ENCODE results near the gene TMF1. TPM values are rescaled to one million over a fixed set of nuclear protein-coding genes. Genes with fewer than 3 reads are reported as not detected.
A peak's percentile ranks its signal among the peaks of the same experiment; 100 is the strongest.

The TMF1 gene
- polyA plus RNA-seq, 4 donors: 36.2 to 45.0 (median 42.1) TPM

DNA sequence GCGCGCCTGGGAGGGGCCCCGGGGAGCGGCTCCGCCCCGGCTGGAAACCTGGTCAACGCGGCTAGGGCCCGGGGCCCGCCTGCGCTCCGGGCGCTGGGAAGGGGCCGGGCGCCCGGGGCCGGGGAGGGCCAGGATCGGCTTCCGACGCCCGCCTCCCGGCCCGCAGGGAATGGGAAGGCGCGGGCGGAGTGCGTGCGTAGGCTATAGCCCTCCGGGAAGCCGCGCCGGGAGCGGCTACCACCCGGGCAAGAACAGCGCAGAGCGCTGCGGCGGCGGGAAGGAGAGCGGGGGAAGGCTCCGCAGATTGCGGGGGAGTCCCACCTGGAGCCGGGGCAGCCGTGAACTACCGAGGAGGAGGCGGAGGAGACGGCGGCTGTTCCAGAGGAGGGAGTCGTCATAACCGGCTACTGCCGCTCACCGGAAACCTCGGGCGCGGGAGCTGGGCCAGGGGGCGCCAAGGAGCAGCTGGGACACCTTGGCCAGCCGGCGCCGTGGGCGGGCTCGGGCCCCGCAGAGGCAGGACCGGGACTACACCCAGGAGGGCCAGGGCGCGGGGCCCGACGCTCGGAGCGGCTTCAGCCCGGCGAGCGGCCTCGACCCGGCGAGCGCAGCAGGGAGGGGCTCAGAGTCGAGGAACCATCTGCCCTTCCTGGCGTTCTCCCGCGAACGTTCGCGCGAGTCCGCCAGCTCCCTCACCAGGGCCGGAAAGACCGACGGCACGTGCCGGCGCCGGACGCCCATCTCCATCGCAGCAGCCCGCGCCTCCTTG is 38.7 kb downstream of the TMF1 start, which contains the start of gene EOGT:
Gene EOGT, minus strand, starts transcription at position 432 of the 769 bp plus-strand sequence. CDS start 3,838 bp downstream, outside the sequence.
- DNase-seq (ENCODE audit: low read depth in 4 of 4, low spot score in 3 of 4): peak; percentile 69 to 72 (median 70)

GRCh38 chr3:69012800-69013252 is 39.3 kb downstream of the TMF1 start:
- DNase-seq (ENCODE audit: low read depth in 4 of 4, low spot score in 3 of 4): peak in 2 of 4 donors; percentile 22 to 25

GRCh38 chr3:69012100-69012799 is 39.9 kb downstream of the TMF1 start:
- DNase-seq (ENCODE audit: low read depth in 4 of 4, low spot score in 3 of 4): peak in 2 of 4 donors; percentile 27 to 34

DNA sequence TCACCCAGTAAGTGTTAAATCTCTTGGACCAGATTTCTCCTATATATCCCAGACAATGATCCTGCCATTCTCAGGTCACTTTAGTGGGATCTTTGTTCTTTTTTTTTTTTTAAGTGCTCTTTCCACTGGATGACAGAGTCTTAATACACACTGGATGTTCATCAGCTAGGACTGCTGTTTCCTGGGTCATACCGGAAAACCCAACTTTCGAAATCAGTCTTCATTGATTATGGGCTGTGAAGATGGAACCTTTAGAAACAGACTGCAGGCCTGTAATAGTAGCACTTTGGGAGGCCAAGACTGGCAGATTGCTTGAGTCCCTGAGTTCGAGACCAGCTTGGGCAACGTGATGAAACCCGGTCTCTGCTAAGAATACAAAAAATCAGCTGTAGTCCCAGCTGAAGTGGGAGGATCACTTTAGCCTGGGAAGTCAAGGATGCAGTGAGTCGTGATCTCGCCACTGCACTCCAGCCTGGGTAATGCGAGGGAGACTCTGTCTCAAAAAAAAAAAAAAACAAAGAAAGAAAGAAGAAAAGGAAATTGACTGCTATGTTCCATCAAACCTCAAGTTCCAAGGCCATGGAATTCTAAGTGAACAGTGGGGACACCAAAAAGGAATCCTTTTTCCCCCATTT is 40.9 kb downstream of the TMF1 start:
- no peak for DNase-seq (ENCODE audit: low read depth in 4 of 4, low spot score in 3 of 4)

DNA sequence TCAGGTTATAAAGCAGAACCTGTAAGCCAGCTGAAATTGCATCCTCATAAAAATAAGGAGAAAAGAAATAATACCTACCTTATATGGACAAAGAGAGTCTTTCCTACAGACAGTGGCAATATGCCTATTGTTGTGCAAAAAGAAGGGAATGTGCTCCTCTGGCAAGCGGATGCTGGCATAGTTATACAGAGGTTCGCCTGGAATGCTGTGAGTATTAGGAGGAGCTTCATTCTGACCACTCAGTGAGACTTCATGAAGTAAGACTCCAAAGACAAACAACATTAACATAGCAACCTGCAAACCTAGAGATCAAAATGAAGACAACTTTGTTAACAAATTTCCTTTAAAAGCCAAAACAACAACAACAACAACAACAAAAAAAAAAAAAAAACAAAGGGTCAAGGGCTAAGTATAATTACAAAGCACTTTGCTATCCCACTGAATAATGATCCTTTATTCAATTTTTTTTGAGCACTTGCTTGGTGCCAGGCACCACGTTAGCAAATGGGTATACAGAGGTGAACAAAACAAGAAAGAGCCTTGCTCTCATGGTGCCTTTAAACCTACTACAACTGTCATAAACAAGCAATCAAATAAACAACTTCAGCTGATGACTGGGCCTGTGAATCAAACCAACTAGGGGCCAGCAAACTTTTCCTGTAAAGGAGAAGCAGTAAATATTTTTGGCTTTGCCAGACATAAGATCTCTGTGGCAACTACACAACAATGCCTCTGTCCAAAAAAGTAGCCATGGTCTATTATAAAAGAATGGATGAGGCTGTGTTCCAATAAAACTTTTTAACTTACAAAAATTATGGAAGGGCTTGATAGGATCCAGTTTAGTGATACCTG is 42.3 kb downstream of the TMF1 start:
- DNase-seq (ENCODE audit: low read depth in 4 of 4, low spot score in 3 of 4): no peak

DNA sequence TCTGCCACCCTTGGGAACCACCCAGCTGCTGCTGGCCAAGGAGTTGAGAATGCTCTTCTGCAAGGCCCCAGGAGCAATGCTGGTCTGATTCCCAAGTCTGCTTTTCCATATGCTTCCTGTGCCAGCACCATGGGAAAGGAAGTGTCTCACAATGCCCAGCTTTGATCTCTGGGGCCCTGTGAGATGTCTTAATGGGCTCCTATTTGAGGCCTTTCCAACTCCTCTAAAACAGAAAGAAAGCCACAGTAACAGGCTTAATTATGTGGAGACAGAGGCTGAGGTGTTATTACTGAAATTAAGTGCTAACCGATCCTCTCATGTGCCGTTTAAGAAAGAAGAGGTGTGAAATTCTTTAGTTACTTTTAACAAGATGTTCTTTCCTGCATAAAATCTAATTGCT is 43.2 kb downstream of the TMF1 start:
- DNase-seq (ENCODE audit: low read depth in 4 of 4, low spot score in 3 of 4): no peak

GRCh38 chr3:69005791-69006482 is 46.2 kb downstream of the TMF1 start:
- DNase-seq (ENCODE audit: low read depth in 4 of 4, low spot score in 3 of 4): no peak

DNA sequence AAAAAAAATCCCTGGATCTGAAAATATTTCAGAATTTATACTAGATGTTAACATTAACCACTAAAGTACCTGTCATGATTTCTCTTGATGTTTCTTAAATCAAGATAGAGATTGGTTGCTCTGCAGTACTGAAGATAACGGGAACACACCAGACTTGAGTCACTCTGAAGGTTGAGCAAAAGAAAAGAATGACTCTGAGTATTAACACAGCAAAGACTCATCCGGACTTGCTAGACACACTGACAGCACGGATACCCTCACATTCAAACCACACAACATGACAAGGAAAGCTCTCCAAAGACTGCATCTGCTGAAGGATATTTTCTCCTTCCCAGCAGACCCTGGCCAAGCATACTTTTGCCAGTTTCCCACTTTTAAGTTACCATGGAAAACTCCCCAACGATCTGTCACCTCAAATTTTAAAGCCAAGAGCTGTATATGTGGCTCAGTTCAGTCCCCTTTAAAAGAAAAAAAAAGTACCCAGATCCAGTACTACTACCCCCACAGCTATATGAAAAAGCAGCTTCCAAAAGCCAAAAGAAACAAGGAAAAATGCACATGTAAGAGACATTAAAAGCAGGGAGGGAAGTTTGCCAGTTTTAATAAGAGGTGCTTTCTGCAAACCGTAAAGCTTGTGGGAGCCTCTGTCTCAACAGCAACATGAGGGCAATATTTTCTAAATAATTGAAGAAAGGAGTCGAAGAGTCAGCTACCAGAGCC is 46.9 kb downstream of the TMF1 start:
- no peak for DNase-seq (ENCODE audit: low read depth in 4 of 4, low spot score in 3 of 4)

DNA sequence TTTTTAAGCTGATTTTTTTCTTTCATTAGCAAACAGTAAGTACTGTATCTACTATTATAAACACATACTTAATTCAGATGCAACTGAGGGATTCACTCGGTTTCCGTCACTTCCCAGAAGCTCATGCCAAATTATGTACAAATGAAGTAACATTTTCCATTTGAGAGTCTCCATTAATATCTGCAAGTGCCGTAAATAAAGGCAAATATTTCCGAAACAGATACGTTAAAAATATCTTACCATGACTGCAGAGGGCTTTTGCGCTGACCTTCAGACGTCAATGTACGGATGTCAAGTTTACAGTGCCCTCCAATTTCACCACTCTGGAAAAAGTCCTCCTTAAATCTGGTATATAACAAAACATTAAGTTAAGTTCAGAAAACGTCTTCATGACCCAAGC is 48.0 kb downstream of the TMF1 start:
- DNase-seq (ENCODE audit: low read depth in 4 of 4, low spot score in 3 of 4): no peak

DNA sequence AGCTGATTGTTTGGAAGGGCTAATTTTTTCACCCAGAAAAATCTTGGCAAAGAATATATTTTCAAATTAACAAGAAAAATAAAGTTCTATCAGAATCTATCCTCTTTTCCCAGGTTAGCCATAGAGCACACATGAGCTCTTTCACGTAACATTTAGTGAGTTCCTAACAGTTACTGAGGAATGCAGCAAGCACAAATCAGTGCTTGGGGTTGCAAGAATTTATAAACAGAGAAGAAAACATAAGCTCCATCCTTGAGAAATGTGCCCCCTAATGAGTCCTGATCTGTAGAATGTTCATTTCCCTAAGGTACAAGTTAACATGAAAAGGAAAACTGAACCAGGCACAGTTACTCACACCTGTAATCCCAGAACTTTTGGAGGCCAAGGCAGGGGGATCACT is 52.5 kb downstream of the TMF1 start:
- no peak for DNase-seq (ENCODE audit: low read depth in 4 of 4, low spot score in 3 of 4)

- no peak for DNase-seq (ENCODE audit: low read depth in 4 of 4, low spot score in 3 of 4)
Observed at GRCh38 chr3:68999158-68999557, 53.0 kb downstream of the TMF1 start.

DNA sequence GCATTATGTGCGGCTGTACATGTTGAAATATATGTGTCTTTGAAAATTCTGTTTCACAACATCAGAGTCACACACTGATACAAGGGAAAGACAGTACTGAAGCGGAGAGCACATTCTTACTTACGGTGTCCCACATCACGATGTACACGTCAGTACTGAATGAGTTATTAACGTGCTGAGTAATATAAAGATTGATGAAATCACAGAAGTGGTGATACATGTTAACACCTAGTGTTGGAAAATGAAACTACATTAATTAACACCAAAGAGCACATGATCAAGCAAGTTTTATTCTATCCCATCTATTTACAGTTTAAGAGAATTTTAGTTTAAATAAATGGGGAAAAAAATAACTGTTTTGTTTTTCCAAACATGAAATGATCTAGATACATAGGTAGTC is 54.2 kb downstream of the TMF1 start:
- DNase-seq (ENCODE audit: low read depth in 4 of 4, low spot score in 3 of 4): no peak

DNA sequence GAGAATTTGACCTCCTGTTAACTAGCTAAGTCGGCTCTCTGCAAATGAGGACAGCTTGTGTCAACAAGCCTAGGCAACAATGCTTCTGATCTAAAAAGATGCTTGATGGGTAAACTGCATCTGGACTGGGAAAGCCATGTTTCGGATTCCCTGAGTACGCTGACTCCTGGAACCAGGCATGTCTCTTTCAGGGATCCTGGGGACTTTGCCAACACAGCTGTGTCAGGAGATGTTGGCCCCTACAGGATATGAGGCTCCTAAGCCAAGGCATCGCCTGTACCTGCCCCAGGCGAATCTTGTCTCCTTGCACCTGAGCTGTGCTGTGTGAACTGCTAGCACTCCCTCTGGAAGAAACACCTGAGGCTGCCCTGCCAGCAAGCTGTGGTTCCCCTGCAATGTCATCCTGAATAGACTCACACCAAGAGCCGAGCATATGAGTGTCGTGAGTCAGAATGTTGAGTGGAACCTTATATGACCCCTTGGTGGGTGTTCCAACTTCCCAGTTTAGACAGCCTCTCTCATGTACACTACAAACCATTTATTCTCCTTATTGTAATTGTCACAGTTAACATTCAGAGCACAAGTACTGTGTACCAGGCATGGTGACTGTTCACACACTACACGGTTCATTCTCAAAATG is 55.7 kb downstream of the TMF1 start:
- DNase-seq (ENCODE audit: low read depth in 4 of 4, low spot score in 3 of 4): no peak

- DNase-seq (ENCODE audit: low read depth in 4 of 4, low spot score in 3 of 4): no peak
Observed at GRCh38 chr3:68988740-68989139, 63.4 kb downstream of the TMF1 start.

DNA sequence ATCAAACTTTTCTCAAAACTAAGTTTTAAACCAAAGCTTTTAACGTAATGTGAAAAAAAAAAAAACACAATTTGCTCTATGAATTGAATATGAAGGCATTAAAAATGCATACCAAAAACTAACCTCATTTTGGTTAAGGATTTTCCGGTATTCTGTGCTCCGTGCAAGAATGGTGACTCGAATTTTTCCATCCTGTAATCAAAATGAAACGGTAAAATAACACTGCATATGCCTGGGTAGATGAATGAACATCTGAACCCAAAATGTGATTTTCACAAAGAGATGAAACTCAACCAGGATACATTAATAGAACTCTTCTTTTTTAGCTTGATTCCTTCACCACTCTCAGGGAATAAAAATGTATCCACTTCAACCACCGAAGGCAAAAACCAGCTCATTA is 64.8 kb downstream of the TMF1 start:
- no peak for DNase-seq (ENCODE audit: low read depth in 4 of 4, low spot score in 3 of 4)

- DNase-seq (ENCODE audit: low read depth in 4 of 4, low spot score in 3 of 4): no peak
Observed at GRCh38 chr3:68986496-68987208, 65.5 kb downstream of the TMF1 start.

DNA sequence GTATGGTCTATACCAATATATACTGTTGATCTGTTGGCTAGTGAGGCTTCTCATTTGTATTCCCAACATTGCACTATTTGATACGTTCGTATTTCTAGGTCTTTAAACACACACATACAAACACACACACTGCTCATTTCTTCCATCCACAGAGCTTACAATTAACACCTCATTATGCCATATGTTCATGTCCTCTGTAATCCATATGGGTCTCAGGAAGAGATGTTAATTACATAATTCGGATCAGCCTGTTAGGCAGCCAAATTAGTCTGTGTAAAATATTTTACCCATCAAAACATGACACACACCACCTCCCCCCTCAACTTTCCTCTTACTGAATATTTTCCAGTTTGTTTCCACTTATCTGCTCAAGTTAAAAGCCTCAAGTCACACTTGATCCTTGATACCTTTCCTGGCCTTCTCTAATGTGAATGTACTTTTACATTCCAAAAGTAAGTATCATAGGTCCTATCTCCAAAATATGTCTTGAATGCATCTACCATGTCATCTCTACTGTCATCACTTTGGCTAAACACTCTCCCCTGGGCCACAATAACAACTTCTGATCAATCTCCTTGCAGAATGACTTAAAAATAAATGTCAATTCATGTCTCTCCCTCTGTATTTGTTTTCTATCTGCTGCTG is 66.9 kb downstream of the TMF1 start:
- no peak for DNase-seq (ENCODE audit: low read depth in 4 of 4, low spot score in 3 of 4)

All from right renal pelvis (tissue), 4 donors.